ENCODE data around the gene PCNX2.

The PCNX2 gene

DNA sequence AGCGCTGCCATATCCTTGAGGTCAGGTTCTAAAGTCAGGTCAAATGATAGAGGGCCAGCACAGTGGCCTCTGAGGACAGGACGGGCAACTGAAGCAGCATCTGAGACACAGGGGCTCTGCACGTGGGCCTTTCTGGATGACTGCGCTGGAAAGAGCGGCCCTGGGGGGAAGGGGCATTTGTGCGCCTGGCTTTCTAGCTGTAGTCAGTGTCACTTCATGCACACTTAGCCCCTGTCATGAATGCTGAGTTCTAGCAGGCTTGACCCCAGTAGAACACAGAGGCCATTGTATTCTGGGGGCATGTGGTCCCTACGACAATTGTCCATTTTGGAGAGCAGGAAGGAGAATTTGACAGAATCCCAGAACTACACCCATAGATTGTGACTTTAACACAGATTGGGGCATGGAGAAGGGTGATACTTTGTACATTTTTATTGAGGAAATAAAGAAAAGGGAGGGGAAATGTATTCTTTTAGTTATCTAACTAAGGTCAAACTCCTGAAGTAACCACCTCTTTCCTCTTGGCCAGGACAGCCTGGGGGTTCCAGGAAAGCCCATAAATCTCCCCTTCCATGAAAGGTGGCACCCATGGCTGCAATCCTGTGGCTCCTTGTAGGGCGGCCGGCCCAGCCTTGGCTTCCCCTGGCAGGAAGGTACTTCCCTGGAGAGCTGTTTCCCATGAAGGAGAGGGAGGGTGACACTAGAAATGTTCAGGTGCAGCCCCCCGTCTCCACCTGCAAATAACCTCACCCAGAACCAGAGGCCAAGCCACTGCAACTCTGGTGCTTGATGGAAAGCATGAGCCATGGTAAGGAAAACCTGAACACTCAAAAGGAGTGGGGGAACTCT is 310.7 kb downstream of the PCNX2 start:
- Histone ChIP-seq H2AFZ (ENCODE audit: low read length) (no peak overlapping the region), H3K9me2 (replicated peaks; ENCODE audit: insufficient read depth, low read length) (no peaks in the 10 kb centered on the region), H3K9me3 (replicated peaks; ENCODE audit: insufficient read depth, low read length) (no peaks in the 10 kb centered on the region), H3K9ac (ENCODE audit: low read length) (no peak overlapping the region), H3K4me3 (ENCODE audit: low read length) (no peak overlapping the region), H3K36me3 (replicated peaks; ENCODE audit: insufficient read depth, low read length) (no peaks in the 10 kb centered on the region), H3K4me2 (ENCODE audit: low read depth, low read length) (no peak overlapping the region), H4K20me1 (ENCODE audit: insufficient read depth, low read length) (no peaks in the 10 kb centered on the region), H3K79me2 (ENCODE audit: low read length) (no peaks in the 10 kb centered on the region), H3K4me1 (ENCODE audit: low read length) (no peaks in the 10 kb centered on the region), H3K27ac (ENCODE audit: low read length) (no peak overlapping the region), H3K27me3 (replicated peaks; ENCODE audit: insufficient read depth, low read length) (no peaks in the 10 kb centered on the region), H3F3A (ENCODE audit: insufficient read depth, low read length) (no peaks in the 10 kb centered on the region)
- no peak for DNase-seq
- TF ChIP-seq EZH2 (optimal IDR thresholded peaks at IDR 0.05; ENCODE audit: low read depth, low read length) (no peak), EZH2phosphoT487 (IDR thresholded peaks at IDR 0.05; ENCODE audit: low read length) (no peak)
- TF ChIP-seq, protein P1, sequence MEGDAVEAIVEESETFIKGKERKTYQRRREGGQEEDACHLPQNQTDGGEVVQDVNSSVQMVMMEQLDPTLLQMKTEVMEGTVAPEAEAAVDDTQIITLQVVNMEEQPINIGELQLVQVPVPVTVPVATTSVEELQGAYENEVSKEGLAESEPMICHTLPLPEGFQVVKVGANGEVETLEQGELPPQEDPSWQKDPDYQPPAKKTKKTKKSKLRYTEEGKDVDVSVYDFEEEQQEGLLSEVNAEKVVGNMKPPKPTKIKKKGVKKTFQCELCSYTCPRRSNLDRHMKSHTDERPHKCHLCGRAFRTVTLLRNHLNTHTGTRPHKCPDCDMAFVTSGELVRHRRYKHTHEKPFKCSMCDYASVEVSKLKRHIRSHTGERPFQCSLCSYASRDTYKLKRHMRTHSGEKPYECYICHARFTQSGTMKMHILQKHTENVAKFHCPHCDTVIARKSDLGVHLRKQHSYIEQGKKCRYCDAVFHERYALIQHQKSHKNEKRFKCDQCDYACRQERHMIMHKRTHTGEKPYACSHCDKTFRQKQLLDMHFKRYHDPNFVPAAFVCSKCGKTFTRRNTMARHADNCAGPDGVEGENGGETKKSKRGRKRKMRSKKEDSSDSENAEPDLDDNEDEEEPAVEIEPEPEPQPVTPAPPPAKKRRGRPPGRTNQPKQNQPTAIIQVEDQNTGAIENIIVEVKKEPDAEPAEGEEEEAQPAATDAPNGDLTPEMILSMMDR (IDR thresholded peaks at IDR 0.05; ENCODE audit: low read length) = no peak

DNA sequence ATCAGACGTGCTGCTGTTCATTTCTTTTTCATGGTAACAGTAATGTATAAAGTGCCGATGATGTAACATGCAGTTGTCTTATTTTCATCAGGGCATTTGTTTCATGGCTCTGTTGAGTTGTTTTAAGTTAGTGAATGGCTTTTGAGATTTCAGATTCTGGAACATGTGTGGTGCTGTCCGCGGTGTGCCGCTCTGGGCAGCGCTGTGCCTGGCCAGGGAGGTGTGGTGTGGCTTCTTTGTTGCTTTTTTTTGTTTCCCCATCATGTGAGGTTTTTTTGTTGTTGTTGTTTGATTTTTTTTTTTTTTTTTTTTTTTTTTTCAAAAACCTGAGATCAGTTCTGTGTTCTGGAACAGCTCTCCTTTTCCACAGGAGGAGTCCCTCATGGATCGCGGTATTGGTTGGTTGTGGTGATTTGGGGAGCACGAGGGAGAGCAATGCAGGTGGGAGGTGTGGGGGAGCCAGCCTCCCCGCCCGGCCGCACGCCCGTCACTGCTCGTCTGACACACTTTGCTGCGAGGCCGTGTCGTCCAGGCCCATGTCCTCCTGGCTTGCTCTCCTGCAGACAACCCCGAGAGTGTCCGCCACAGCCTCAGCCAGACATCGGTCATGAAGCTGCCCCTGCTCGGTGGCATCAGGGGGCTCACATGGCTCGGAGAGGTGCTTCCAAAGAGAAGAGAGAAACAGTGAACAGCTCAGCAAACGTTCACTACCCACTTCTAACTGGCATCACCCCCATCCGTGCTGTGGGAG is 311.5 kb downstream of the PCNX2 start:
- H3F3A ChIP-seq (ENCODE audit: insufficient read depth, low read length) = no peaks in the 10 kb centered on the region
- DNase-seq = no peak
- no peaks in the 10 kb centered on the region for H3K79me2 ChIP-seq (ENCODE audit: low read length)
- H3K27me3 ChIP-seq (replicated peaks; ENCODE audit: insufficient read depth, low read length) = no peaks in the 10 kb centered on the region
- no peaks in the 10 kb centered on the region for H3K36me3 ChIP-seq (replicated peaks; ENCODE audit: insufficient read depth, low read length)
- H3K4me1 ChIP-seq (ENCODE audit: low read length) = no peaks in the 10 kb centered on the region
- no peak overlapping the region for H3K4me3 ChIP-seq (ENCODE audit: low read length)
- H3K9me2 ChIP-seq (replicated peaks; ENCODE audit: insufficient read depth, low read length) = no peaks in the 10 kb centered on the region
- H4K20me1 ChIP-seq (ENCODE audit: insufficient read depth, low read length) = no peaks in the 10 kb centered on the region
- H2AFZ ChIP-seq (ENCODE audit: low read length) = no peak overlapping the region
- H3K9me3 ChIP-seq (replicated peaks; ENCODE audit: insufficient read depth, low read length) = no peaks in the 10 kb centered on the region
- no peak overlapping the region for H3K9ac ChIP-seq (ENCODE audit: low read length)
- H3K4me2 ChIP-seq (ENCODE audit: low read depth, low read length) = no peak overlapping the region
- TF ChIP-seq, protein P1 (IDR thresholded peaks at IDR 0.05; ENCODE audit: low read length) = no peak
- TF ChIP-seq EZH2 (optimal IDR thresholded peaks at IDR 0.05; ENCODE audit: low read depth, low read length) = no peak
- TF ChIP-seq EZH2phosphoT487 (IDR thresholded peaks at IDR 0.05; ENCODE audit: low read length) = no peak
- H3K27ac ChIP-seq (ENCODE audit: low read length) = no peak overlapping the region

GRCh38 chr1:232983375-232983774 is 312.1 kb downstream of the PCNX2 start:
- H3F3A ChIP-seq (ENCODE audit: insufficient read depth, low read length) = no peaks in the 10 kb centered on the region
- H3K4me2 ChIP-seq (ENCODE audit: low read depth, low read length) = no peak overlapping the region
- no peaks in the 10 kb centered on the region for H3K27me3 ChIP-seq (replicated peaks; ENCODE audit: insufficient read depth, low read length)
- H3K9me2 ChIP-seq (replicated peaks; ENCODE audit: insufficient read depth, low read length) = no peaks in the 10 kb centered on the region
- no peak overlapping the region for H2AFZ ChIP-seq (ENCODE audit: low read length)
- no peak overlapping the region for H3K9ac ChIP-seq (ENCODE audit: low read length)
- no peaks in the 10 kb centered on the region for H4K20me1 ChIP-seq (ENCODE audit: insufficient read depth, low read length)
- H3K27ac ChIP-seq (ENCODE audit: low read length) = no peak overlapping the region
- no peaks in the 10 kb centered on the region for H3K36me3 ChIP-seq (replicated peaks; ENCODE audit: insufficient read depth, low read length)
- no peaks in the 10 kb centered on the region for H3K4me1 ChIP-seq (ENCODE audit: low read length)
- no peak for DNase-seq
- no peak overlapping the region for H3K4me3 ChIP-seq (ENCODE audit: low read length)
- no peaks in the 10 kb centered on the region for H3K79me2 ChIP-seq (ENCODE audit: low read length)
- TF ChIP-seq EZH2phosphoT487 (IDR thresholded peaks at IDR 0.05; ENCODE audit: low read length) (no peak), EZH2 (optimal IDR thresholded peaks at IDR 0.05; ENCODE audit: low read depth, low read length) (no peak)
- TF ChIP-seq, protein P1 (IDR thresholded peaks at IDR 0.05; ENCODE audit: low read length) = no peak
- H3K9me3 ChIP-seq (replicated peaks; ENCODE audit: insufficient read depth, low read length) = no peaks in the 10 kb centered on the region
